ENCODE results near the gene BTK. TPM values are rescaled to one million over a fixed set of nuclear protein-coding genes. Genes with fewer than 3 reads are reported as not detected.
A peak's percentile ranks its signal among the peaks of the same experiment; 100 is the strongest.

Gene BTK
- total and polyA plus RNA-seq, 9 of the 15 experiments (the other 6 are each of a cell fraction or from before 2014, with no cell fraction given), result 14.9 to 93.4 (median 65.2) TPM

DNA sequence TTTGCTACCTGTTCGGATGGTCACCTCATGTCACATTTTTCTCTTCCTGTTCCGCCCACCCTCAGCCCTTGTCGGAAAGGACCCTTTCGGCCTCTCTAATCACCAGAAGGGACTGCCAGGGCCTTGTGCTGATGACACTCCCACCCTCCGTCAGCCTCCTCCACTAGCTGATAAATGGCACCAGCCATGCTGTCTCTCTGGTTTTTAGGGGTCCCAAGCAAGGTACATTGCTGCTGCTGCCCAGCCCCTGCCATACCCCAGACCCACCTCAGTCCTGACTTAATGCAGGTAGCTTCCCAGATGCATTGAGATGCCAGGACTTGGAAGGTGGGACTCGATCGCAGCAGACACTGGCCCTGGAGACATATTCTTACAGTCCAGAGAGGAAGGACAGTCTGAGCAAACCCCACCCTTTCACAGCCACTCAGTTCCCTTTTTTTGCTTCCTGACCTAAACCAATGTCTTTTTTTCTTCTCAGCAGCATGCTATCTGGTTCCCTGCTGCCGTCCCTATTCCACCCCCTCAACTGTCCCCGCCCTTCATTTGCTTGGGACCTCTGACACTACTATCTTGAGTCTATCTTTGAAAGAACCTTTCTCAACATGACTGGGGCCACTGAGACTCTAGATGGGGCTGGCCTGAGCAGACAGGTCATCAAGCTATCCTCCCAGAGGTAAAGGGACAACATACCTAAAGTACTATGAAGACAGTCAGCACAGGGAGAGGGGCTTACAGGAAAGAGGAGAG is at the start of gene BTK (continued):
- TF ChIP-seq, protein P1, sequence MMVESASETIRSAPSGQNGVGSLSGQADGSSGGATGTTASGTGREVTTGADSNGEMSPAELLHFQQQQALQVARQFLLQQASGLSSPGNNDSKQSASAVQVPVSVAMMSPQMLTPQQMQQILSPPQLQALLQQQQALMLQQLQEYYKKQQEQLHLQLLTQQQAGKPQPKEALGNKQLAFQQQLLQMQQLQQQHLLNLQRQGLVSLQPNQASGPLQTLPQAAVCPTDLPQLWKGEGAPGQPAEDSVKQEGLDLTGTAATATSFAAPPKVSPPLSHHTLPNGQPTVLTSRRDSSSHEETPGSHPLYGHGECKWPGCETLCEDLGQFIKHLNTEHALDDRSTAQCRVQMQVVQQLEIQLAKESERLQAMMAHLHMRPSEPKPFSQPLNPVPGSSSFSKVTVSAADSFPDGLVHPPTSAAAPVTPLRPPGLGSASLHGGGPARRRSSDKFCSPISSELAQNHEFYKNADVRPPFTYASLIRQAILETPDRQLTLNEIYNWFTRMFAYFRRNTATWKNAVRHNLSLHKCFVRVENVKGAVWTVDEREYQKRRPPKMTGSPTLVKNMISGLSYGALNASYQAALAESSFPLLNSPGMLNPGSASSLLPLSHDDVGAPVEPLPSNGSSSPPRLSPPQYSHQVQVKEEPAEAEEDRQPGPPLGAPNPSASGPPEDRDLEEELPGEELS (CRISPR knock-in tag; IDR thresholded peaks at IDR 0.05; ENCODE audit: borderline replicate concordance), result no peak
- TF ChIP-seq MYC (IDR thresholded peaks at IDR 0.05; ENCODE audit: low read depth, low read length) (peak; percentile 47), MYC (CRISPR knock-in tag; IDR thresholded peaks at IDR 0.05; ENCODE audit: borderline replicate concordance, low read depth) (no peak), KDM1A (IDR thresholded peaks at IDR 0.05) (no peak), TAF9B (IDR thresholded peaks at IDR 0.05; ENCODE audit: partially characterized antibody) (peak; percentile 66), EP400 (IDR thresholded peaks at IDR 0.05) (peak; percentile 70), DIDO1 (tag; IDR thresholded peaks at IDR 0.05; ENCODE audit: low read depth) (no peak), L3MBTL2 (IDR thresholded peaks at IDR 0.05) (peak; percentile 24; the same call in 1 of the 2 replicates), ZNF431 (CRISPR knock-in tag; IDR thresholded peaks at IDR 0.05) (no peak), PHF8 (IDR thresholded peaks at IDR 0.05; ENCODE audit: borderline replicate concordance, low read length) (peak; percentile 73; the same call in 1 of the 2 replicates), CREB1 (IDR thresholded peaks at IDR 0.05) (no peak), CREB1 (CRISPR knock-in tag; IDR thresholded peaks at IDR 0.05) (no peak), FIP1L1 (IDR thresholded peaks at IDR 0.05; ENCODE audit: low read depth, low read length, poor library complexity, severe bottlenecking) (no peak), NFXL1 (CRISPR knock-in tag; IDR thresholded peaks at IDR 0.05) (no peak), TAL1 (IDR thresholded peaks at IDR 0.05) (no peak), TAF1 (IDR thresholded peaks at IDR 0.05; ENCODE audit: control insufficient read depth, extremely low read depth, insufficient read depth, low read length, severe bottlenecking) (peak; percentile 41), RHOXF2B (CRISPR knock-in tag; conservative IDR thresholded peaks at IDR 0.05) (no peak), SMARCA4 (IDR thresholded peaks at IDR 0.05) (peak; percentile 43; the same call in 1 of the 2 replicates), GTF2E2 (tag; IDR thresholded peaks at IDR 0.05) (0 out of 2 replicates have a peak, but pooled peaks have one; percentile 47), RBBP5 (IDR thresholded peaks at IDR 0.05; ENCODE audit: borderline replicate concordance, insufficient read depth, low read length, poor library complexity, severe bottlenecking) (peak; percentile 43), ZKSCAN1 (IDR thresholded peaks at IDR 0.05; ENCODE audit: low read depth, low read length) (no peak)
- TF ChIP-seq, protein P2, sequence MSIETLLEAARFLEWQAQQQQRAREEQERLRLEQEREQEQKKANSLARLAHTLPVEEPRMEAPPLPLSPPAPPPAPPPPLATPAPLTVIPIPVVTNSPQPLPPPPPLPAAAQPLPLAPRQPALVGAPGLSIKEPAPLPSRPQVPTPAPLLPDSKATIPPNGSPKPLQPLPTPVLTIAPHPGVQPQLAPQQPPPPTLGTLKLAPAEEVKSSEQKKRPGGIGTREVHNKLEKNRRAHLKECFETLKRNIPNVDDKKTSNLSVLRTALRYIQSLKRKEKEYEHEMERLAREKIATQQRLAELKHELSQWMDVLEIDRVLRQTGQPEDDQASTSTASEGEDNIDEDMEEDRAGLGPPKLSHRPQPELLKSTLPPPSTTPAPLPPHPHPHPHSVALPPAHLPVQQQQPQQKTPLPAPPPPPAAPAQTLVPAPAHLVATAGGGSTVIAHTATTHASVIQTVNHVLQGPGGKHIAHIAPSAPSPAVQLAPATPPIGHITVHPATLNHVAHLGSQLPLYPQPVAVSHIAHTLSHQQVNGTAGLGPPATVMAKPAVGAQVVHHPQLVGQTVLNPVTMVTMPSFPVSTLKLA (conservative IDR thresholded peaks at IDR 0.05), result peak; percentile 40 to 70; a peak in 3 of 4 replicates
- TF ChIP-seq, protein P3, sequence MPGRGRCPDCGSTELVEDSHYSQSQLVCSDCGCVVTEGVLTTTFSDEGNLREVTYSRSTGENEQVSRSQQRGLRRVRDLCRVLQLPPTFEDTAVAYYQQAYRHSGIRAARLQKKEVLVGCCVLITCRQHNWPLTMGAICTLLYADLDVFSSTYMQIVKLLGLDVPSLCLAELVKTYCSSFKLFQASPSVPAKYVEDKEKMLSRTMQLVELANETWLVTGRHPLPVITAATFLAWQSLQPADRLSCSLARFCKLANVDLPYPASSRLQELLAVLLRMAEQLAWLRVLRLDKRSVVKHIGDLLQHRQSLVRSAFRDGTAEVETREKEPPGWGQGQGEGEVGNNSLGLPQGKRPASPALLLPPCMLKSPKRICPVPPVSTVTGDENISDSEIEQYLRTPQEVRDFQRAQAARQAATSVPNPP (IDR thresholded peaks at IDR 0.05; ENCODE audit: borderline replicate concordance, insufficient read depth, insufficient read length), result no peak
- TF ChIP-seq, protein P4, sequence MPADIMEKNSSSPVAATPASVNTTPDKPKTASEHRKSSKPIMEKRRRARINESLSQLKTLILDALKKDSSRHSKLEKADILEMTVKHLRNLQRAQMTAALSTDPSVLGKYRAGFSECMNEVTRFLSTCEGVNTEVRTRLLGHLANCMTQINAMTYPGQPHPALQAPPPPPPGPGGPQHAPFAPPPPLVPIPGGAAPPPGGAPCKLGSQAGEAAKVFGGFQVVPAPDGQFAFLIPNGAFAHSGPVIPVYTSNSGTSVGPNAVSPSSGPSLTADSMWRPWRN (IDR thresholded peaks at IDR 0.05; ENCODE audit: low read depth), result no peak
